Kidney (tissue), 14 donors: ENCODE results near the gene PTPRU. TPM values are rescaled to one million over a fixed set of nuclear protein-coding genes. Genes with fewer than 3 reads are reported as not detected.

ENCODE experiments used
- DNase-seq, 5 donors: peaks; one replicate each; pipeline ENCODE4 v3.0.0-alpha.2; 2013 to 2020
- FAIRE-seq: peaks from 2 replicates; lab custom pipeline; 2012; peaks lifted over from hg19 to GRCh38; lab: Jason Lieb, UNC
- H3K27ac ChIP-seq, 2 donors: one replicate each; pipeline ENCODE4 v1.7.0; 2013; ENCODE audit warnings: low read depth in 2 of 2, low read length in 2 of 2, inconsistent platforms in 1 of 2
- H3K27me3 ChIP-seq: one replicate; pipeline ENCODE4 v1.7.1; 2013; ENCODE audit warnings: low read length, inconsistent platforms; ENCODE audit not compliant: control insufficient read depth, insufficient read depth
- H3K36me3 ChIP-seq, 3 donors: one replicate each; pipeline versions ENCODE4 v1.7.0 to v1.7.1; 2013; ENCODE audit warnings: low read length in 3 of 3, control low read depth in 1 of 3, inconsistent platforms in 1 of 3; ENCODE audit not compliant: insufficient read depth in 3 of 3, control insufficient read depth in 2 of 3
- H3K4me1 ChIP-seq, 3 donors: one replicate each; pipeline versions ENCODE4 v1.7.0 to v1.7.1; 2013; ENCODE audit warnings: low read length in 3 of 3, inconsistent platforms in 1 of 3, low read depth in 1 of 3; ENCODE audit not compliant: control insufficient read depth in 2 of 3, insufficient read depth in 2 of 3
- H3K4me3 ChIP-seq, 3 donors: one replicate each; pipeline versions ENCODE4 v1.7.0 to v1.8.1; 2013; ENCODE audit warnings: low read length in 3 of 3, control low read depth in 1 of 3, inconsistent platforms in 1 of 3
- H3K9ac ChIP-seq, 3 donors: one replicate each; pipeline versions ENCODE4 v1.7.0 to v1.7.1; 2013; ENCODE audit warnings: low read length in 3 of 3, control low read depth in 1 of 3, inconsistent platforms in 1 of 3
- H3K9me3 ChIP-seq, 3 donors: one replicate each; pipeline versions ENCODE4 v1.7.0 to v1.7.1; 2013; ENCODE audit warnings: low read length in 3 of 3, control low read depth in 1 of 3, inconsistent platforms in 1 of 3; ENCODE audit not compliant: control insufficient read depth in 2 of 3, insufficient read depth in 1 of 3
- intact Hi-C: fragments of 100-400 bp; cut with DNase I; formaldehyde crosslinking; loops from one replicate; pipeline ENCODE4 v1.11.1; 2022
- polyA plus RNA-seq: library from polyadenylated mRNA; stranded (reverse); fragments of 350-450 nt; fragmentation: Illumina TruSeq; extraction: RNeasy Lipid Tissue Mini Kit (QIAGEN cat#74804); gene quantifications from one replicate; pipeline ENCODE4 v1.2.3, GENCODE V29; 2014; ENCODE audit warnings: low read depth, low replicate concordance; ENCODE audit not compliant: insufficient read depth
- total RNA-seq: library from RNA; stranded (reverse); fragmentation: NEBNext Ultra II Directional; extraction: Animal tissue kit (Norgen Biotek cat#: 25700); gene quantifications from one replicate; pipeline ENCODE4 v1.2.1, GENCODE V29; 2021
- TF ChIP-seq, protein P1 (sequence below): IDR thresholded peaks from 3 replicates; pipeline ENCODE4 v1.5.1; 2012; ENCODE audit warnings: mild to moderate bottlenecking, moderate library complexity, borderline replicate concordance; ENCODE audit not compliant: insufficient read depth; ENCODE audit errors: extremely low read depth
- donor health status: control.
- donor health status: control.
- donor health status: control.
- donor health status: control.
- donor health status: control.
- donor health status: DM: yes; HTN: yes; CAD: no.
- donor health status: Normal renal cell carcinoma (clear cell type).

Gene PTPRU
- total and polyA plus RNA-seq, 2 donors from 2014 or later = 3.7 to 53.6 TPM

DNA sequence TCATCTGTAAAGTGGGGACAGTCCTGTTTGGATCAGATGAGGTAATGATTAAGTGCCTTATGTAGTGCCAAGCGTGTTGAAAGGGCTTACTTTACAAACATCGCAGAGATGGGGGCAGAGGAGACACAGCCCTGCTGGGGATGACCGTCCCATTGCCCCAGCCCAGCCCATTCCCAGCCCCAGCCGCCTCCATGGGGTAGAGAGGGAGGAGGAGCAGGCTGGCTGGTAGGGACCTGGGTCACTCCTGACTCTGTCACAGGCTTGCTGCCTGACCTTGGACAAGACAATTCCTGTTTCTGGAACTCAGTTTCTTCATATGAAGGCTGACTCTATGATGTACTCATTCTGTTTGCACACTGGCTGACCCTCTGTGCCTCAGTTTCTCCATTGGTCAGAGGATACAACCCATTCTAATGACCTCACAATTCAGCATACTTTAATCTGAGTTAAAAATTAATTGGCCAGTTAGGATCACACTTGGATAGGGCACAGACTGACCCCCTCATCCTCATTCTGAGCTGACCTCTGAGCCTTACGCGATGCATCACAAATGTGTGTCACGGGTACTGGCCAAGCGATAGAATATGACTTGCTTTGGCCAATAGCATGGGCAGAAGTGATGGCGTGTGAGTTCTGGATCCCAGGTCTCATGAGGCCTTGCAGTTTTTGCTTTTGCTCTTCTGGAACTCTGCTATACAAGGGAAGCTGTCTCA lies 91.1 kb downstream of the PTPRU start:
- DNase-seq = no peak
- TF ChIP-seq, protein P1, sequence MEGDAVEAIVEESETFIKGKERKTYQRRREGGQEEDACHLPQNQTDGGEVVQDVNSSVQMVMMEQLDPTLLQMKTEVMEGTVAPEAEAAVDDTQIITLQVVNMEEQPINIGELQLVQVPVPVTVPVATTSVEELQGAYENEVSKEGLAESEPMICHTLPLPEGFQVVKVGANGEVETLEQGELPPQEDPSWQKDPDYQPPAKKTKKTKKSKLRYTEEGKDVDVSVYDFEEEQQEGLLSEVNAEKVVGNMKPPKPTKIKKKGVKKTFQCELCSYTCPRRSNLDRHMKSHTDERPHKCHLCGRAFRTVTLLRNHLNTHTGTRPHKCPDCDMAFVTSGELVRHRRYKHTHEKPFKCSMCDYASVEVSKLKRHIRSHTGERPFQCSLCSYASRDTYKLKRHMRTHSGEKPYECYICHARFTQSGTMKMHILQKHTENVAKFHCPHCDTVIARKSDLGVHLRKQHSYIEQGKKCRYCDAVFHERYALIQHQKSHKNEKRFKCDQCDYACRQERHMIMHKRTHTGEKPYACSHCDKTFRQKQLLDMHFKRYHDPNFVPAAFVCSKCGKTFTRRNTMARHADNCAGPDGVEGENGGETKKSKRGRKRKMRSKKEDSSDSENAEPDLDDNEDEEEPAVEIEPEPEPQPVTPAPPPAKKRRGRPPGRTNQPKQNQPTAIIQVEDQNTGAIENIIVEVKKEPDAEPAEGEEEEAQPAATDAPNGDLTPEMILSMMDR = no peak
- H3K36me3 ChIP-seq = no peaks in the 10 kb centered on the region
- H3K4me3 ChIP-seq = no peak overlapping the region
- intact Hi-C loops = no loop called here
- no peak overlapping the region for H3K9ac ChIP-seq
- H3K9me3 ChIP-seq = no peaks in the 10 kb centered on the region
- H3K4me1 ChIP-seq = no peaks in the 10 kb centered on the region
- H3K27ac ChIP-seq = no peak overlapping the region
- FAIRE-seq = no peak
- no peaks in the 10 kb centered on the region for H3K27me3 ChIP-seq

- H3K4me1 ChIP-seq = no peaks in the 10 kb centered on the region
- no peaks in the 10 kb centered on the region for H3K9me3 ChIP-seq
- H3K4me3 ChIP-seq = no peak overlapping the region
- TF ChIP-seq, protein P1 = no peak
- H3K9ac ChIP-seq = no peak overlapping the region
- H3K27ac ChIP-seq = no peak overlapping the region
- DNase-seq (peak in 1 of 5 donors; percentile 15), FAIRE-seq (no peak)
- H3K27me3 ChIP-seq = no peaks in the 10 kb centered on the region
- no peaks in the 10 kb centered on the region for H3K36me3 ChIP-seq
- intact Hi-C loops = no loop called here
These were observed 92.9 kb downstream of the PTPRU start for GRCh38 chr1:29329022-29329775.

GRCh38 chr1:29330089-29330488 lies 93.8 kb downstream of the PTPRU start:
- Histone ChIP-seq H3K9ac (no peak overlapping the region), H3K4me3 (no peak overlapping the region), H3K36me3 (no peaks in the 10 kb centered on the region), H3K27ac (no peak overlapping the region), H3K9me3 (no peaks in the 10 kb centered on the region), H3K27me3 (no peaks in the 10 kb centered on the region), H3K4me1 (no peaks in the 10 kb centered on the region)
- no peak for FAIRE-seq
- TF ChIP-seq, protein P1 = no peak
- no peak for DNase-seq
- intact Hi-C loops = no loop called here
